ENCODE results near the gene PRR30. TPM values are rescaled to one million over a fixed set of nuclear protein-coding genes. Genes with fewer than 3 reads are reported as not detected.

The PRR30 gene
- total RNA-seq, 1 donor from 2014 or later: not detected

- no peak for DNase-seq (ENCODE audit: low spot score)
- TF ChIP-seq CTCF (IDR thresholded peaks at IDR 0.05; ENCODE audit: unreplicated experiment): no peak
- Mint-ChIP-seq H3K36me3 (ENCODE audit: low read depth, unreplicated experiment) (no peaks in the 10 kb centered on the region), H3K4me1 (ENCODE audit: unreplicated experiment) (peaks cover 13% of the 10 kb centered on the region), H3K27ac (ENCODE audit: unreplicated experiment) (no peak overlapping the region), H3K27me3 (ENCODE audit: unreplicated experiment) (peaks cover 8% of the 10 kb centered on the region), H3K9me3 (ENCODE audit: unreplicated experiment) (no peaks in the 10 kb centered on the region), H3K4me3 (ENCODE audit: unreplicated experiment) (no peak overlapping the region)
These were observed 50.6 kb downstream of the PRR30 start for GRCh38 chr2:27088634-27089033.

GRCh38 chr2:27087823-27088410 is 51.3 kb downstream of the PRR30 start:
- Mint-ChIP-seq H3K27me3 (ENCODE audit: unreplicated experiment) (peaks cover 9% of the 10 kb centered on the region), H3K36me3 (ENCODE audit: low read depth, unreplicated experiment) (no peaks in the 10 kb centered on the region), H3K27ac (ENCODE audit: unreplicated experiment) (no peak overlapping the region), H3K4me3 (ENCODE audit: unreplicated experiment) (peak overlapping the region; percentile 7), H3K4me1 (ENCODE audit: unreplicated experiment) (peaks cover 13% of the 10 kb centered on the region), H3K9me3 (ENCODE audit: unreplicated experiment) (no peaks in the 10 kb centered on the region)
- DNase-seq (ENCODE audit: low spot score): no peak
- no peak for TF ChIP-seq CTCF (IDR thresholded peaks at IDR 0.05; ENCODE audit: unreplicated experiment)

Other genes with a start within 250 kb of the PRR30 start
- gene MAPRE3, start 168.8 kb downstream of the PRR30 start, total RNA-seq (ENCODE audit: unreplicated experiment): 4.1 TPM
- 55.3 TPM for gene TMEM214, start 106.4 kb downstream of the PRR30 start, total RNA-seq (ENCODE audit: unreplicated experiment)
- gene AGBL5, start 87.7 kb downstream of the PRR30 start, total RNA-seq (ENCODE audit: unreplicated experiment): 32.5 TPM
- 379 TPM for gene OST4, start 67.8 kb downstream of the PRR30 start, total RNA-seq (ENCODE audit: unreplicated experiment)
- 2.1 TPM for gene EMILIN1, start 60.8 kb downstream of the PRR30 start, total RNA-seq (ENCODE audit: unreplicated experiment)
- gene KHK, start 52.6 kb downstream of the PRR30 start, total RNA-seq (ENCODE audit: unreplicated experiment): 1.4 TPM
- not detected for gene CGREF1, start 20.3 kb downstream of the PRR30 start, total RNA-seq (ENCODE audit: unreplicated experiment)
- 0.31 TPM for gene ABHD1, start 15.6 kb downstream of the PRR30 start, total RNA-seq (ENCODE audit: unreplicated experiment)
- gene PREB, start 4.8 kb downstream of the PRR30 start, total RNA-seq (ENCODE audit: unreplicated experiment): 42.9 TPM
- not detected for gene TCF23, start 9.6 kb upstream of the PRR30 start, total RNA-seq (ENCODE audit: unreplicated experiment)
- 89.9 TPM for gene ATRAID, start 72.6 kb upstream of the PRR30 start, total RNA-seq (ENCODE audit: unreplicated experiment)
- gene SLC5A6, start 72.9 kb upstream of the PRR30 start, total RNA-seq (ENCODE audit: unreplicated experiment): 63.0 TPM
- 49.4 TPM for gene CAD, start 78.0 kb upstream of the PRR30 start, total RNA-seq (ENCODE audit: unreplicated experiment)
- gene SLC30A3, start 123.6 kb upstream of the PRR30 start, total RNA-seq (ENCODE audit: unreplicated experiment): not detected
- gene DNAJC5G, start 136.0 kb upstream of the PRR30 start, total RNA-seq (ENCODE audit: unreplicated experiment): not detected
- gene TRIM54, start 143.0 kb upstream of the PRR30 start, total RNA-seq (ENCODE audit: unreplicated experiment): not detected
- gene UCN, start 169.0 kb upstream of the PRR30 start, total RNA-seq (ENCODE audit: unreplicated experiment): 1.5 TPM
- gene MPV17, start 183.7 kb upstream of the PRR30 start, total RNA-seq (ENCODE audit: unreplicated experiment): 55.0 TPM
- gene GTF3C2, start 217.4 kb upstream of the PRR30 start, total RNA-seq (ENCODE audit: unreplicated experiment): 61.4 TPM
- 48.6 TPM for gene EIF2B4, start 230.9 kb upstream of the PRR30 start, total RNA-seq (ENCODE audit: unreplicated experiment)
- 90.5 TPM for gene SNX17, start 231.2 kb upstream of the PRR30 start, total RNA-seq (ENCODE audit: unreplicated experiment)
- gene ZNF513, start 241.3 kb upstream of the PRR30 start, total RNA-seq (ENCODE audit: unreplicated experiment): 20.8 TPM

Measured in endothelial cell (in vitro differentiated cells).